NK-92 (cell line): ENCODE results near the gene SETD4.
"Not testable (repeated sequence)": the region's sequence is repeated elsewhere in the genome, so short reads cannot be mapped to it uniquely, and the experiment has no call there.

Experiments
- DNase-seq: peaks from one replicate; lab custom pipeline; 2025; ENCODE audit not compliant: unreplicated experiment; lab: John Stamatoyannopoulos, UW

The SETD4 gene

GRCh38 chr21:36060159-36060921 is at the start of gene SETD4:
TSS of gene SETD4 (minus strand) at chr21:36060526. CDS start at chr21:36058888, 1,638 bp downstream.
- DNase-seq = peak; percentile 78

- DNase-seq = no peak
Measured at GRCh38 chr21:36109868-36110267, 49.5 kb upstream of the SETD4 start.

- no peak for DNase-seq
Measured at GRCh38 chr21:36105327-36105842, 45.1 kb upstream of the SETD4 start.

- no peak for DNase-seq
Measured at GRCh38 chr21:36104317-36105300, 44.3 kb upstream of the SETD4 start.

GRCh38 chr21:36103434-36103833 is 43.1 kb upstream of the SETD4 start:
- DNase-seq = no peak

GRCh38 chr21:36100971-36101641 is 40.8 kb upstream of the SETD4 start:
- no peak for DNase-seq

- not testable (repeated sequence) for DNase-seq
Measured at GRCh38 chr21:36099695-36100211, 39.4 kb upstream of the SETD4 start.

GRCh38 chr21:36099000-36099399 is 38.7 kb upstream of the SETD4 start:
- DNase-seq = no peak

GRCh38 chr21:36098182-36098532 is 37.8 kb upstream of the SETD4 start:
- no peak for DNase-seq

GRCh38 chr21:36097427-36098181 is 37.3 kb upstream of the SETD4 start:
- DNase-seq = no peak

- no peak for DNase-seq
Measured at GRCh38 chr21:36096398-36097290, 36.3 kb upstream of the SETD4 start.

GRCh38 chr21:36093512-36093911 is 33.2 kb upstream of the SETD4 start:
- DNase-seq = no peak

- DNase-seq = no peak
Measured at GRCh38 chr21:36092681-36093080, 32.4 kb upstream of the SETD4 start.

GRCh38 chr21:36089946-36090345 is 29.6 kb upstream of the SETD4 start:
- DNase-seq = no peak

GRCh38 chr21:36087362-36088138 is 27.2 kb upstream of the SETD4 start:
- DNase-seq = no peak

- DNase-seq = no peak
Measured at GRCh38 chr21:36082237-36082664, 21.9 kb upstream of the SETD4 start.

GRCh38 chr21:36080386-36080785 is 20.1 kb upstream of the SETD4 start:
- DNase-seq = no peak

- DNase-seq = no peak
Measured at GRCh38 chr21:36079671-36080070, 19.3 kb upstream of the SETD4 start.
